ENCODE measurements around the gene DIP2C. TPM values are rescaled to one million over a fixed set of nuclear protein-coding genes. Genes with fewer than 3 reads are reported as not detected.

The DIP2C gene
- total RNA-seq, 1 experiment from 2014 or later, result 11.0 TPM

DNA sequence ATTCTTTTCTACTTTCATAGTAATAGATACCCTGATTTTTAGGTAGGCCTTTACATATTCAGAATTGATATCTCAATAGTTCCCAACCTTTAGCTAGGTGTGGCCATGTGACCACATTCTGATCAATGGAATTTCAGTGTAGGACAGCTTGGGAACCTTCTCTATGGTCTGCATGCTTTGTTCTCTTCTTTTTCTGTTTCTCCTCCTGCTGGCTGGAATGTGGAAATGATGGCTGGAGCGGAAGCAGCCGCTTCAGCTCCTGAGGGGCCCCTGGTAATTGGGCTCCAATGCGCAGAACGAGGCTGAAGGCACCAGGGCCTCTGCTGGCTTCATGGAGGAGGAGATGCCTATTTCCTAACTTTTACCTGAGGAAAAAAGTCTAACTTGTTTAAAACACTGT, 401.7 kb downstream of the DIP2C start (continued):
- TF ChIP-seq, protein P1, sequence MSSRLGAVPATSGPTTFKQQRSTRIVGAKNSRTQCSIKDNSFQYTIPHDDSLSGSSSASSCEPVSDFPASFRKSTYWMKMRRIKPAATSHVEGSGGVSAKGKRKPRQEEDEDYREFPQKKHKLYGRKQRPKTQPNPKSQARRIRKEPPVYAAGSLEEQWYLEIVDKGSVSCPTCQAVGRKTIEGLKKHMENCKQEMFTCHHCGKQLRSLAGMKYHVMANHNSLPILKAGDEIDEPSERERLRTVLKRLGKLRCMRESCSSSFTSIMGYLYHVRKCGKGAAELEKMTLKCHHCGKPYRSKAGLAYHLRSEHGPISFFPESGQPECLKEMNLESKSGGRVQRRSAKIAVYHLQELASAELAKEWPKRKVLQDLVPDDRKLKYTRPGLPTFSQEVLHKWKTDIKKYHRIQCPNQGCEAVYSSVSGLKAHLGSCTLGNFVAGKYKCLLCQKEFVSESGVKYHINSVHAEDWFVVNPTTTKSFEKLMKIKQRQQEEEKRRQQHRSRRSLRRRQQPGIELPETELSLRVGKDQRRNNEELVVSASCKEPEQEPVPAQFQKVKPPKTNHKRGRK (CRISPR knock-in tag; IDR thresholded peaks at IDR 0.05; ENCODE audit: borderline replicate concordance), result no peak
- TF ChIP-seq GTF2I (CRISPR knock-in tag; conservative IDR thresholded peaks at IDR 0.05) (peak; percentile 61; the same call in 1 of the 2 replicates), TEAD1 (CRISPR knock-in tag; IDR thresholded peaks at IDR 0.05) (peak; percentile 93; the same call in 1 of the 2 replicates), TEAD4 (CRISPR knock-in tag; IDR thresholded peaks at IDR 0.05) (peak; percentile 62; the same call in 1 of the 2 replicates)
- TF ChIP-seq, protein P2, sequence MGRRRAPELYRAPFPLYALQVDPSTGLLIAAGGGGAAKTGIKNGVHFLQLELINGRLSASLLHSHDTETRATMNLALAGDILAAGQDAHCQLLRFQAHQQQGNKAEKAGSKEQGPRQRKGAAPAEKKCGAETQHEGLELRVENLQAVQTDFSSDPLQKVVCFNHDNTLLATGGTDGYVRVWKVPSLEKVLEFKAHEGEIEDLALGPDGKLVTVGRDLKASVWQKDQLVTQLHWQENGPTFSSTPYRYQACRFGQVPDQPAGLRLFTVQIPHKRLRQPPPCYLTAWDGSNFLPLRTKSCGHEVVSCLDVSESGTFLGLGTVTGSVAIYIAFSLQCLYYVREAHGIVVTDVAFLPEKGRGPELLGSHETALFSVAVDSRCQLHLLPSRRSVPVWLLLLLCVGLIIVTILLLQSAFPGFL (CRISPR knock-in tag; IDR thresholded peaks at IDR 0.05; ENCODE audit: borderline replicate concordance), result no peak
- TF ChIP-seq, protein P3, sequence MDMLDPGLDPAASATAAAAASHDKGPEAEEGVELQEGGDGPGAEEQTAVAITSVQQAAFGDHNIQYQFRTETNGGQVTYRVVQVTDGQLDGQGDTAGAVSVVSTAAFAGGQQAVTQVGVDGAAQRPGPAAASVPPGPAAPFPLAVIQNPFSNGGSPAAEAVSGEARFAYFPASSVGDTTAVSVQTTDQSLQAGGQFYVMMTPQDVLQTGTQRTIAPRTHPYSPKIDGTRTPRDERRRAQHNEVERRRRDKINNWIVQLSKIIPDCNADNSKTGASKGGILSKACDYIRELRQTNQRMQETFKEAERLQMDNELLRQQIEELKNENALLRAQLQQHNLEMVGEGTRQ (CRISPR knock-in tag; IDR thresholded peaks at IDR 0.05), result peak; percentile 25; the same call in 1 of the 2 replicates

DNA sequence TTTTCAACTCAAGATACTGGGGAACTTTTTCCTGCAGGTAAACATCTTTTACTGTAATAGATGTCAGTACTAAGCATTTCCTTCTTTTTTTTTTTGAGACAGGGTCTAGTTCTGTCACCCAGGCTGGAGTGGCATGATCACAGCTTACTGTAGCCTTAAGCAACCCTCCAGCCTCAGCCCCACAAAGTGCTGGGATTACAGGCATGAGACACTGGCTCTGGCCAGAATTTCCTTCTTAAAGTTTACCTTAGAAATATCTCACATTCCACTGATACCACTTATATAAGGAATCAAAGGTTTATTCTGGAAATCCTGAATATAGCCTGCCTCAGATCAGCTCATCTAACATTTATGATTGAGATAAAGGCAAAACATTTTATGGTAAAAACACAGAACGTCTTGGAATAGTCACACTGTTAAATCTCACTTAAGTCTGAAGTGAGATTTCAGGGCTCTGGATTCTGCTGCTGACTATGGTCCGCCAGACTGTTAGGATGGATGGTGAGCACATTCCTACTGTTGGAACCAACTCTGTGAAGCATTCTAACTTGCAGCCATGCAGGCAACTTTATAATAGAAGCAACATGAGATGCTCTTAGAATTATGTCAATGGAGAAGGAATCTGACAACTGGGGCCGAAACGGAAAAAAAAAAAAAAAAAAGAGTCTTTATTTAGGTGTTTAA, 402.3 kb downstream of the DIP2C start:
- DNase-seq (ENCODE audit: low spot score) (no peak), ATAC-seq (no peak)
- Mint-ChIP-seq H3K4me1 (peaks cover 7% of the 10 kb centered on the region), H3K4me3 (no peak overlapping the region), H3K9me3 (no peaks in the 10 kb centered on the region), H3K36me3 (no peaks in the 10 kb centered on the region), H3K27ac (peak overlapping the region; percentile 51), H3K27me3 (ENCODE audit: low read depth) (no peaks in the 10 kb centered on the region; the same call in 1 of the 2 replicates)
- ChIA-PET POLR2A (no interaction called here), CTCF (interaction anchor here (0.9 to 1.1 kb wide), 3 partner anchors 16 to 25 kb away, joined by 3 to 4 read pairs (median 3); no protein-coding TSS in a partner anchor)
- no peak for TF ChIP-seq NR1H2 (CRISPR knock-in tag; IDR thresholded peaks at IDR 0.05)
- TF ChIP-seq, protein P4, sequence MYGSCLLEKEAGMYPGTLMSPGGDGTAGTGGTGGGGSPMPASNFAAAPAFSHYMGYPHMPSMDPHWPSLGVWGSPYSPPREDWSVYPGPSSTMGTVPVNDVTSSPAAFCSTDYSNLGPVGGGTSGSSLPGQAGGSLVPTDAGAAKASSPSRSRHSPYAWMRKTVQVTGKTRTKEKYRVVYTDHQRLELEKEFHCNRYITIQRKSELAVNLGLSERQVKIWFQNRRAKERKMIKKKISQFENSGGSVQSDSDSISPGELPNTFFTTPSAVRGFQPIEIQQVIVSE (CRISPR knock-in tag; IDR thresholded peaks at IDR 0.05; ENCODE audit: borderline replicate concordance), result no peak
- TF ChIP-seq, protein P5, sequence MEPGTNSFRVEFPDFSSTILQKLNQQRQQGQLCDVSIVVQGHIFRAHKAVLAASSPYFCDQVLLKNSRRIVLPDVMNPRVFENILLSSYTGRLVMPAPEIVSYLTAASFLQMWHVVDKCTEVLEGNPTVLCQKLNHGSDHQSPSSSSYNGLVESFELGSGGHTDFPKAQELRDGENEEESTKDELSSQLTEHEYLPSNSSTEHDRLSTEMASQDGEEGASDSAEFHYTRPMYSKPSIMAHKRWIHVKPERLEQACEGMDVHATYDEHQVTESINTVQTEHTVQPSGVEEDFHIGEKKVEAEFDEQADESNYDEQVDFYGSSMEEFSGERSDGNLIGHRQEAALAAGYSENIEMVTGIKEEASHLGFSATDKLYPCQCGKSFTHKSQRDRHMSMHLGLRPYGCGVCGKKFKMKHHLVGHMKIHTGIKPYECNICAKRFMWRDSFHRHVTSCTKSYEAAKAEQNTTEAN (CRISPR knock-in tag; IDR thresholded peaks at IDR 0.05), result no peak
- TF ChIP-seq SP1 (CRISPR knock-in tag; conservative IDR thresholded peaks at IDR 0.05), result no peak
- no peak for TF ChIP-seq ATF1 (CRISPR knock-in tag; IDR thresholded peaks at IDR 0.05)
- TF ChIP-seq, protein P6, sequence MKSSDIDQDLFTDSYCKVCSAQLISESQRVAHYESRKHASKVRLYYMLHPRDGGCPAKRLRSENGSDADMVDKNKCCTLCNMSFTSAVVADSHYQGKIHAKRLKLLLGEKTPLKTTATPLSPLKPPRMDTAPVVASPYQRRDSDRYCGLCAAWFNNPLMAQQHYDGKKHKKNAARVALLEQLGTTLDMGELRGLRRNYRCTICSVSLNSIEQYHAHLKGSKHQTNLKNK (CRISPR knock-in tag; IDR thresholded peaks at IDR 0.05), result no peak
- no peak for TF ChIP-seq TP53 (CRISPR knock-in tag; IDR thresholded peaks at IDR 0.05)

DNA sequence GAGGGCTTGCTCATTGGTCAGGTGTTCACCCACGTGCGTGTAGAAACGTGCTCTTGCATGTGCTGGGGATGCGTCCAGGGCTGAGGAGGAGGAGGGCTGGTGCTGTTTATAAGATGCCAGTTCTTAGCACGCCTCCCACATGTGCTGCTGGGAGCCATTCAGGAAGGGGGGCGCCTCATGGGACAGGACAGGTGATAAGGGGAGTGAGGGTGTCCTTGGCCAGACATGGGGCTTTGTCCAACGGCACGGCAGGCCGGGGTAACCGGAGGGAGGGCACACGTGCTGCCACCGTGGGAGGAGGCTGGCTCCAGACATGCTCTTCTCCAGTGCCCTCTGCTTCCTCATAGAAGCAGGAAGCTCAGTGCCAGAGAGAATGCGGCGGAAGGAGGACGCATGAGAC, 404.3 kb downstream of the DIP2C start:
- CTCF ChIA-PET, result no interaction called here
- H3K36me3 Mint-ChIP-seq, result no peaks in the 10 kb centered on the region
- H3K4me1 Mint-ChIP-seq, result peaks cover 7% of the 10 kb centered on the region
- H3K27ac Mint-ChIP-seq, result no peak overlapping the region
- no peaks in the 10 kb centered on the region for H3K9me3 Mint-ChIP-seq
- DNase-seq (ENCODE audit: low spot score), result no peak
- H3K4me3 Mint-ChIP-seq, result no peak overlapping the region
- POLR2A ChIA-PET, result no interaction called here
- H3K27me3 Mint-ChIP-seq (ENCODE audit: low read depth), result no peaks in the 10 kb centered on the region; the same call in 1 of the 2 replicates
- no peak for ATAC-seq
- TF ChIP-seq GRHL2 (CRISPR knock-in tag; IDR thresholded peaks at IDR 0.05; ENCODE audit: insufficient replicate concordance, severe bottlenecking) (no peak), ZBTB21 (CRISPR knock-in tag; IDR thresholded peaks at IDR 0.05; ENCODE audit: borderline replicate concordance) (no peak), EMX1 (CRISPR knock-in tag; IDR thresholded peaks at IDR 0.05) (no peak)
- TF ChIP-seq, protein P7, sequence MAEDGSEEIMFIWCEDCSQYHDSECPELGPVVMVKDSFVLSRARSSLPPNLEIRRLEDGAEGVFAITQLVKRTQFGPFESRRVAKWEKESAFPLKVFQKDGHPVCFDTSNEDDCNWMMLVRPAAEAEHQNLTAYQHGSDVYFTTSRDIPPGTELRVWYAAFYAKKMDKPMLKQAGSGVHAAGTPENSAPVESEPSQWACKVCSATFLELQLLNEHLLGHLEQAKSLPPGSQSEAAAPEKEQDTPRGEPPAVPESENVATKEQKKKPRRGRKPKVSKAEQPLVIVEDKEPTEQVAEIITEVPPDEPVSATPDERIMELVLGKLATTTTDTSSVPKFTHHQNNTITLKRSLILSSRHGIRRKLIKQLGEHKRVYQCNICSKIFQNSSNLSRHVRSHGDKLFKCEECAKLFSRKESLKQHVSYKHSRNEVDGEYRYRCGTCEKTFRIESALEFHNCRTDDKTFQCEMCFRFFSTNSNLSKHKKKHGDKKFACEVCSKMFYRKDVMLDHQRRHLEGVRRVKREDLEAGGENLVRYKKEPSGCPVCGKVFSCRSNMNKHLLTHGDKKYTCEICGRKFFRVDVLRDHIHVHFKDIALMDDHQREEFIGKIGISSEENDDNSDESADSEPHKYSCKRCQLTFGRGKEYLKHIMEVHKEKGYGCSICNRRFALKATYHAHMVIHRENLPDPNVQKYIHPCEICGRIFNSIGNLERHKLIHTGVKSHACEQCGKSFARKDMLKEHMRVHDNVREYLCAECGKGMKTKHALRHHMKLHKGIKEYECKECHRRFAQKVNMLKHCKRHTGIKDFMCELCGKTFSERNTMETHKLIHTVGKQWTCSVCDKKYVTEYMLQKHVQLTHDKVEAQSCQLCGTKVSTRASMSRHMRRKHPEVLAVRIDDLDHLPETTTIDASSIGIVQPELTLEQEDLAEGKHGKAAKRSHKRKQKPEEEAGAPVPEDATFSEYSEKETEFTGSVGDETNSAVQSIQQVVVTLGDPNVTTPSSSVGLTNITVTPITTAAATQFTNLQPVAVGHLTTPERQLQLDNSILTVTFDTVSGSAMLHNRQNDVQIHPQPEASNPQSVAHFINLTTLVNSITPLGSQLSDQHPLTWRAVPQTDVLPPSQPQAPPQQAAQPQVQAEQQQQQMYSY (CRISPR knock-in tag; IDR thresholded peaks at IDR 0.05), result no peak

All from WTC11 (cell line).